GM13977 (cell line): ENCODE data around the gene DPYSL5.

Experiments used
- DNase-seq: peaks from one replicate; pipeline ENCODE4 v3.0.0; 2012; ENCODE audit warnings: low spot score
- CTCF ChIP-seq: IDR thresholded peaks from 2 replicates; pipeline ENCODE4 v1.5.1; 2012; ENCODE audit warnings: mild to moderate bottlenecking, control low read depth; ENCODE audit not compliant: insufficient read depth; ENCODE audit errors: extremely low read depth, missing control alignments
- in situ Hi-C: fragments of 300-500 bp; cut with MboI; formaldehyde crosslinking; loops from one replicate; pipeline ENCODE4 v1.12.0; 2022; ENCODE audit warnings: low sequenced_read_pairs, low pct_unique_long_range_greater_than_20kb, mixed read lengths, inconsistent platforms; ENCODE audit not compliant: unreplicated experiment

The DPYSL5 gene

GRCh38 chr2:26847655-26848335, at the start of gene DPYSL5:
TSS of gene DPYSL5 (plus strand) at chr2:26848132. CDS start at chr2:26898500, 50,368 bp downstream.
- in situ Hi-C loops: loop anchor here (10.0 to 25.0 kb wide), 2 partner anchors 87 to 440 kb away; partner anchors contain the start of genes DNAJC5G and TRIM54
- peak; percentile 48 for DNase-seq
- no peak for TF ChIP-seq CTCF

- no peak for DNase-seq
- in situ Hi-C loops: no loop called here
- no peak for TF ChIP-seq CTCF
Measured at GRCh38 chr2:26801328-26801727, 46.6 kb upstream of the DPYSL5 start.

GRCh38 chr2:26801796-26802195, 46.1 kb upstream of the DPYSL5 start:
- in situ Hi-C loops: no loop called here
- no peak for DNase-seq
- no peak for TF ChIP-seq CTCF

- in situ Hi-C loops: no loop called here
- TF ChIP-seq CTCF: no peak
- DNase-seq: no peak
Measured at GRCh38 chr2:26805241-26805676, 42.7 kb upstream of the DPYSL5 start.

GRCh38 chr2:26807788-26808460, 40.0 kb upstream of the DPYSL5 start:
- no peak for DNase-seq
- in situ Hi-C loops: no loop called here
- no peak for TF ChIP-seq CTCF

- in situ Hi-C loops: no loop called here
- DNase-seq: no peak
- no peak for TF ChIP-seq CTCF
Measured at GRCh38 chr2:26809211-26809610, 38.7 kb upstream of the DPYSL5 start.
